MM.1S (cell line): ENCODE results near the gene THRAP3.
A peak's percentile ranks its signal among the peaks of the same experiment; 100 is the strongest.
"Not testable (repeated sequence)": the region's sequence is repeated elsewhere in the genome, so short reads cannot be mapped to it uniquely, and the experiment has no call there.

Experiments used
- DNase-seq: peaks from one replicate; pipeline ENCODE4 v3.0.0-alpha.2; 2015
- H2AFZ ChIP-seq: fragments of 300-600 bp; sonication (generic); 2 replicates; pipeline ENCODE4 v1.6.0; 2016; ENCODE audit warnings: antibody characterized with exemption, low read length
- H3F3A ChIP-seq: fragments of 300-600 bp; sonication (generic); 2 replicates; pipeline ENCODE4 v1.6.1; 2016; ENCODE audit warnings: mild to moderate bottlenecking, antibody characterized with exemption, low read length, moderate library complexity, mixed read lengths; ENCODE audit not compliant: insufficient read depth
- H3K27ac ChIP-seq: fragments of 300-600 bp; sonication (generic); 2 replicates; pipeline ENCODE4 v1.5.1; 2016; ENCODE audit warnings: mild to moderate bottlenecking, low read length
- H3K27me3 ChIP-seq: fragments of 300-600 bp; sonication (generic); replicated peaks from 2 replicates; pipeline ENCODE4 v1.6.0; 2016; ENCODE audit warnings: low read length; ENCODE audit not compliant: insufficient read depth
- H3K36me3 ChIP-seq: fragments of 300-600 bp; sonication (generic); replicated peaks from 2 replicates; pipeline ENCODE4 v1.6.1; 2016; ENCODE audit warnings: mild to moderate bottlenecking, low read length, mixed read lengths; ENCODE audit not compliant: insufficient read depth
- H3K4me1 ChIP-seq: fragments of 300-600 bp; sonication (generic); 2 replicates; pipeline ENCODE4 v1.6.1; 2016; ENCODE audit warnings: low read length, mixed read lengths
- H3K4me2 ChIP-seq: fragments of 300-600 bp; sonication (generic); 2 replicates; pipeline ENCODE4 v1.6.0; 2016; ENCODE audit warnings: low read depth, low read length
- H3K4me3 ChIP-seq: fragments of 300-600 bp; sonication (generic); 2 replicates; pipeline ENCODE4 v1.5.1; 2016; ENCODE audit warnings: low read length, mixed read lengths
- H3K79me2 ChIP-seq: fragments of 300-600 bp; sonication (generic); 2 replicates; pipeline ENCODE4 v1.6.1; 2016; ENCODE audit warnings: mixed run types, low read length, mixed read lengths
- H3K9ac ChIP-seq: fragments of 300-600 bp; sonication (generic); 2 replicates; pipeline ENCODE4 v1.6.1; 2016; ENCODE audit warnings: low read length, mixed read lengths
- H3K9me2 ChIP-seq: fragments of 300-600 bp; sonication (generic); replicated peaks from 2 replicates; pipeline ENCODE4 v1.6.1; 2016; ENCODE audit warnings: mild to moderate bottlenecking, low read length, mixed read lengths; ENCODE audit not compliant: insufficient read depth
- H3K9me3 ChIP-seq: fragments of 300-600 bp; sonication (generic); replicated peaks from 2 replicates; pipeline ENCODE4 v1.6.1; 2016; ENCODE audit warnings: mild to moderate bottlenecking, low read length, mixed read lengths; ENCODE audit not compliant: insufficient read depth
- H4K20me1 ChIP-seq: fragments of 300-600 bp; sonication (generic); 2 replicates; pipeline ENCODE4 v1.6.1; 2016; ENCODE audit warnings: mild to moderate bottlenecking, low read length, moderate library complexity, mixed read lengths; ENCODE audit not compliant: insufficient read depth
- CTCF ChIP-seq: fragments of 300-600 bp; sonication (generic); IDR thresholded peaks from 2 replicates; pipeline ENCODE4 v1.5.1; 2016; ENCODE audit warnings: antibody characterized with exemption, low read length, mixed read lengths
- EZH2 ChIP-seq: fragments of 300-600 bp; sonication (generic); optimal IDR thresholded peaks from 2 replicates; pipeline ENCODE3; 2017; ENCODE audit warnings: low read depth, mild to moderate bottlenecking, antibody characterized with exemption, low read length, mixed read lengths
- EZH2phosphoT487 ChIP-seq: fragments of 300-600 bp; sonication (generic); IDR thresholded peaks from 2 replicates; pipeline ENCODE4 v1.6.1; 2018; ENCODE audit warnings: antibody characterized with exemption, low read length

THRAP3 gene

DNA sequence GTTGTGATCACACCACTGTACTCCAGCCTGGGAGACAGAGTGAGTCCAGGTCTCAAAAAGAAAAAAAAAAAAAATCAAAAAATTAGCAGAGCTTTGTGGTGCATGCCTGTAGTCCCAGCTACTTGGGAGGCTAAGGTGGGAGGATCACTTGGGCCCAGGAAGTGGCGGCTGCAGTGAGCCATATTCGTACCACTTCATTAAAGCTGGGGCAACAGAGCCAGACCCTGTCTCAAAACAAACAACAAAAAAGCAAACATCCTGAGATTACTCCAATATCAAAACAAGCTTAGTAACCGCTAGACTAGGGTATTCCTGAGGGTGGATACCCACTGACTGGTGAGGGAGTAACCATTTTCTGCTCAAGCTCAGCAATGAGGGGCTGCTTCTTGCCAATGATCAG, 12.9 kb upstream of the THRAP3 start:
- Histone ChIP-seq H3K4me3 (no peak overlapping the region), H3K4me1 (no peaks in the 10 kb centered on the region), H2AFZ (no peak overlapping the region), H3K27ac (no peak overlapping the region), H3K9me3 (no peaks in the 10 kb centered on the region), H4K20me1 (no peaks in the 10 kb centered on the region), H3K9me2 (no peaks in the 10 kb centered on the region), H3K36me3 (no peaks in the 10 kb centered on the region), H3K4me2 (no peak overlapping the region), H3K27me3 (no peaks in the 10 kb centered on the region), H3K79me2 (no peaks in the 10 kb centered on the region), H3F3A (no peaks in the 10 kb centered on the region), H3K9ac (no peak overlapping the region)
- no peak for TF ChIP-seq EZH2
- no peak for DNase-seq

- H3F3A ChIP-seq: no peaks in the 10 kb centered on the region
- no peaks in the 10 kb centered on the region for H3K9me2 ChIP-seq
- no peaks in the 10 kb centered on the region for H3K79me2 ChIP-seq
- H2AFZ ChIP-seq: no peak overlapping the region
- no peak overlapping the region for H3K9ac ChIP-seq
- H4K20me1 ChIP-seq: no peaks in the 10 kb centered on the region
- no peaks in the 10 kb centered on the region for H3K36me3 ChIP-seq
- no peak overlapping the region for H3K27ac ChIP-seq
- no peak for TF ChIP-seq EZH2phosphoT487
- no peak for TF ChIP-seq CTCF
- no peak for TF ChIP-seq EZH2
- no peaks in the 10 kb centered on the region for H3K4me1 ChIP-seq
- no peaks in the 10 kb centered on the region for H3K27me3 ChIP-seq
- no peak for DNase-seq
- H3K4me3 ChIP-seq: no peak overlapping the region
- H3K4me2 ChIP-seq: no peak overlapping the region
- no peaks in the 10 kb centered on the region for H3K9me3 ChIP-seq
Observed at GRCh38 chr1:36211841-36212240, 12.4 kb upstream of the THRAP3 start.

GRCh38 chr1:36212782-36213181, 11.5 kb upstream of the THRAP3 start:
- H3K79me2 ChIP-seq: no peaks in the 10 kb centered on the region
- H3K4me1 ChIP-seq: no peaks in the 10 kb centered on the region
- no peak overlapping the region for H3K4me3 ChIP-seq
- no peaks in the 10 kb centered on the region for H3K36me3 ChIP-seq
- TF ChIP-seq EZH2phosphoT487: no peak
- no peak for TF ChIP-seq EZH2
- no peak for TF ChIP-seq CTCF
- H3K9me2 ChIP-seq: no peaks in the 10 kb centered on the region
- no peaks in the 10 kb centered on the region for H3K9me3 ChIP-seq
- no peaks in the 10 kb centered on the region for H3K27me3 ChIP-seq
- no peak overlapping the region for H3K9ac ChIP-seq
- no peaks in the 10 kb centered on the region for H3F3A ChIP-seq
- H4K20me1 ChIP-seq: no peaks in the 10 kb centered on the region
- H3K27ac ChIP-seq: no peak overlapping the region
- DNase-seq: no peak
- 0 out of 2 replicates have a peak overlapping the region, but pooled peaks have one; percentile 43 for H2AFZ ChIP-seq
- H3K4me2 ChIP-seq: no peak overlapping the region

- H3K4me1 ChIP-seq: peaks cover 3% of the 10 kb centered on the region; the same call in 1 of the 2 replicates
- no peaks in the 10 kb centered on the region for H3K79me2 ChIP-seq
- no peak overlapping the region for H3K4me2 ChIP-seq
- no peak overlapping the region for H3K4me3 ChIP-seq
- H3K9ac ChIP-seq: no peak overlapping the region
- H3K36me3 ChIP-seq: no peaks in the 10 kb centered on the region
- no peak overlapping the region for H2AFZ ChIP-seq
- no peaks in the 10 kb centered on the region for H3K9me3 ChIP-seq
- no peak for TF ChIP-seq EZH2phosphoT487
- no peak for TF ChIP-seq EZH2
- TF ChIP-seq CTCF: no peak
- H3K27ac ChIP-seq: no peak overlapping the region
- no peaks in the 10 kb centered on the region for H4K20me1 ChIP-seq
- H3K9me2 ChIP-seq: no peaks in the 10 kb centered on the region
- no peak for DNase-seq
- H3K27me3 ChIP-seq: no peaks in the 10 kb centered on the region
- peaks cover 3% of the 10 kb centered on the region for H3F3A ChIP-seq
Observed at GRCh38 chr1:36217670-36218069, 6.6 kb upstream of the THRAP3 start.

DNA sequence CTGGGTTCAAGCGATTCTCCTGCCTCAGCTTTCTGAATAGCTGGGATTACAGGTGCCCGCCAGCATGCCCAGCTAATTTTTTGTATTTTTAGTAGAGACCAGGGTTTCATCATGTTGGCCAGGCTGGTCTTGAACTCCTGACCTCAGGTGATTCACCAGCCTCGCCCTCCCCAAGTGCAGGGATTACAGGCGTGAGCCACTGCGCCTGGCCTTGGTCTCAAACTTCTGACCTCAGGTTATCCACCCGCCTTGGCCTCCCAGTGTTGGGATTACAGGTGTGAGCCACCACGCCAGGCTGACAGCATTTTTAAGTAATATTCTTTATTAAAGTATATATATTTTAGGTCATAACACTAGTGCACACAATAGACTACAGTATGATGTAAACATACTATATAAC, 2.3 kb upstream of the THRAP3 start:
- Histone ChIP-seq H3K79me2 (peaks cover 24% of the 10 kb centered on the region), H4K20me1 (peaks cover 20% of the 10 kb centered on the region), H3F3A (peaks cover 25% of the 10 kb centered on the region), H3K4me1 (peaks cover 12% of the 10 kb centered on the region; the same call in 1 of the 2 replicates)
- H3K9me3 ChIP-seq, DNase-seq, H3K4me2 ChIP-seq, H3K27me3 ChIP-seq, H3K36me3 ChIP-seq, H3K9ac ChIP-seq, H3K4me3 ChIP-seq, H3K9me2 ChIP-seq, H3K27ac ChIP-seq, H2AFZ ChIP-seq: not testable (repeated sequence)
